HepG2 (cell line): ENCODE data around the gene FPGS.

Experiments used
- ATM ChIP-seq: fragments of 450-650 bp; IDR thresholded peaks from 2 replicates; pipeline ENCODE4 v1.7.1; 2017; ENCODE audit warnings: mild to moderate bottlenecking, borderline replicate concordance
- GABPA ChIP-seq, 2 experiments: IDR thresholded peaks; 2 replicates each; pipeline ENCODE4 v1.6.1; 2011 to 2016; ENCODE audit warnings: low read depth in 2 of 2, low read length in 1 of 2, missing biosample characterization in 1 of 2, missing genetic modification characterization in 1 of 2
- GZF1 ChIP-seq: sonication (generic); formaldehyde crosslinking; IDR thresholded peaks from 2 replicates; pipeline ENCODE4 v1.5.1; 2020; ENCODE audit warnings: mild to moderate bottlenecking, missing genetic modification reagents
- HCFC1 ChIP-seq: fragments of 150-350 bp; IDR thresholded peaks from 2 replicates; pipeline ENCODE4 v1.6.1; 2014; ENCODE audit warnings: low read depth, low read length
- JUNB ChIP-seq: sonication (generic); formaldehyde crosslinking; IDR thresholded peaks from 2 replicates; pipeline ENCODE4 v1.8.0; 2022; ENCODE audit warnings: missing genetic modification reagents, mild to moderate bottlenecking, borderline replicate concordance
- JUND ChIP-seq: sonication (generic); formaldehyde crosslinking; IDR thresholded peaks from 2 replicates; pipeline ENCODE4 v1.8.0; 2022; ENCODE audit warnings: mild to moderate bottlenecking, missing genetic modification reagents
- REPIN1 ChIP-seq: sonication (generic); formaldehyde crosslinking; IDR thresholded peaks from 2 replicates; pipeline ENCODE4 v1.8.0; 2022; ENCODE audit warnings: missing genetic modification reagents, low read depth, mild to moderate bottlenecking, borderline replicate concordance
- TCF7 ChIP-seq: sonication (generic); IDR thresholded peaks from 2 replicates; pipeline ENCODE4 v1.6.1; 2016; ENCODE audit warnings: antibody characterized with exemption, low read depth
- ZIK1 ChIP-seq: sonication (generic); formaldehyde crosslinking; IDR thresholded peaks from 2 replicates; pipeline ENCODE4 v1.5.0; 2020; ENCODE audit warnings: mild to moderate bottlenecking, low read depth, missing genetic modification reagents, borderline replicate concordance
- ZNF766 ChIP-seq: sonication (generic); formaldehyde crosslinking; IDR thresholded peaks from 2 replicates; pipeline ENCODE4 v1.5.0; 2020; ENCODE audit warnings: missing genetic modification reagents, borderline replicate concordance
- TF ChIP-seq, protein P1 (sequence below): sonication (generic); formaldehyde crosslinking; IDR thresholded peaks from 2 replicates; pipeline ENCODE4 v1.5.0; 2020; ENCODE audit warnings: mild to moderate bottlenecking, missing genetic modification reagents, moderate library complexity
- TF ChIP-seq, protein P2 (sequence below): sonication (generic); formaldehyde crosslinking; IDR thresholded peaks from 2 replicates; pipeline ENCODE4 v1.8.1; 2023; ENCODE audit warnings: missing genetic modification reagents, inconsistent platforms, borderline replicate concordance
- TF ChIP-seq, protein P3 (sequence below): fragments of 450-650 bp; IDR thresholded peaks from 2 replicates; pipeline ENCODE4 v1.6.1; 2017; ENCODE audit warnings: mild to moderate bottlenecking

DNA sequence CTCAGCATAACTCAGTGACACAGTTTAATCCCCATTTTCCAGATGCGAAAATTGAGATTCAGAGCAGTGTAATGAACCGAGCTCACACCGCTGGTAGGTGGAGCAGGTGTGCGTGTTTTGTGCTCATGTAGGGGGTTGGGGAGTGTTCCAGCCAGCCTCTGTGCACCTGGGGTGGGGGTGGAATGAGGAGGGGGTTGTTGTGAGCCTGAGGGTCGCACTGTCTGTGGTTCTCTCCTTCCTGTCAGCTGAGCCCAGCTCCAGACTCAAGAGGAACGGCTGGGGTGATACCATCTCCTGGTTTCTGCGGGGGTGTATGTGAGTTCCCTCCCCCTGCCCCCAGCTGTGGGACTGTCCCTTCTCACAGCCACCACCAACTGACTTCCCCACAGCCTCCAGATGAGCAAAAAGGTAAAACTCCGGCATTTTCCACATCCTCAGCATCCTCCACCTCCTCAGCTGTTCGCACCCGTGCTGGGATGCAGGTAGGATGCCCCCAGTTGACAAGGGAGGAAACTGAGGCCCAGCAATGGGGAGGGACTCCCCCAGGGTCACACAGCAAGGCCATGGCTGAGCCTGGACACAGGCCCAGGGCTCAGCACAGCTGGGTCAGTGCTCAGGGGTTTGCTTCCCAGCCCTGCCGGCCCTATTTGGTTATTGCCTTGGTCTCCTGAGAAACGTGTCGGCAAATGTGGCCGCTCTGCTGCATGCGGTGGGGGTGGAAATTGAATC lies 26.3 kb upstream of the FPGS start:
- no peak for TF ChIP-seq JUND (CRISPR knock-in tag)
- TF ChIP-seq TCF7 = no peak
- TF ChIP-seq, protein P1, sequence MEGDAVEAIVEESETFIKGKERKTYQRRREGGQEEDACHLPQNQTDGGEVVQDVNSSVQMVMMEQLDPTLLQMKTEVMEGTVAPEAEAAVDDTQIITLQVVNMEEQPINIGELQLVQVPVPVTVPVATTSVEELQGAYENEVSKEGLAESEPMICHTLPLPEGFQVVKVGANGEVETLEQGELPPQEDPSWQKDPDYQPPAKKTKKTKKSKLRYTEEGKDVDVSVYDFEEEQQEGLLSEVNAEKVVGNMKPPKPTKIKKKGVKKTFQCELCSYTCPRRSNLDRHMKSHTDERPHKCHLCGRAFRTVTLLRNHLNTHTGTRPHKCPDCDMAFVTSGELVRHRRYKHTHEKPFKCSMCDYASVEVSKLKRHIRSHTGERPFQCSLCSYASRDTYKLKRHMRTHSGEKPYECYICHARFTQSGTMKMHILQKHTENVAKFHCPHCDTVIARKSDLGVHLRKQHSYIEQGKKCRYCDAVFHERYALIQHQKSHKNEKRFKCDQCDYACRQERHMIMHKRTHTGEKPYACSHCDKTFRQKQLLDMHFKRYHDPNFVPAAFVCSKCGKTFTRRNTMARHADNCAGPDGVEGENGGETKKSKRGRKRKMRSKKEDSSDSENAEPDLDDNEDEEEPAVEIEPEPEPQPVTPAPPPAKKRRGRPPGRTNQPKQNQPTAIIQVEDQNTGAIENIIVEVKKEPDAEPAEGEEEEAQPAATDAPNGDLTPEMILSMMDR (CRISPR knock-in tag) = no peak
- TF ChIP-seq, protein P2, sequence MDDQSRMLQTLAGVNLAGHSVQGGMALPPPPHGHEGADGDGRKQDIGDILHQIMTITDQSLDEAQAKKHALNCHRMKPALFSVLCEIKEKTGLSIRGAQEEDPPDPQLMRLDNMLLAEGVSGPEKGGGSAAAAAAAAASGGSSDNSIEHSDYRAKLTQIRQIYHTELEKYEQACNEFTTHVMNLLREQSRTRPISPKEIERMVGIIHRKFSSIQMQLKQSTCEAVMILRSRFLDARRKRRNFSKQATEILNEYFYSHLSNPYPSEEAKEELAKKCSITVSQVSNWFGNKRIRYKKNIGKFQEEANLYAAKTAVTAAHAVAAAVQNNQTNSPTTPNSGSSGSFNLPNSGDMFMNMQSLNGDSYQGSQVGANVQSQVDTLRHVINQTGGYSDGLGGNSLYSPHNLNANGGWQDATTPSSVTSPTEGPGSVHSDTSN (CRISPR knock-in tag) = no peak
- TF ChIP-seq JUNB (CRISPR knock-in tag) = no peak
- TF ChIP-seq GZF1 (CRISPR knock-in tag) = no peak
- TF ChIP-seq, protein P3, sequence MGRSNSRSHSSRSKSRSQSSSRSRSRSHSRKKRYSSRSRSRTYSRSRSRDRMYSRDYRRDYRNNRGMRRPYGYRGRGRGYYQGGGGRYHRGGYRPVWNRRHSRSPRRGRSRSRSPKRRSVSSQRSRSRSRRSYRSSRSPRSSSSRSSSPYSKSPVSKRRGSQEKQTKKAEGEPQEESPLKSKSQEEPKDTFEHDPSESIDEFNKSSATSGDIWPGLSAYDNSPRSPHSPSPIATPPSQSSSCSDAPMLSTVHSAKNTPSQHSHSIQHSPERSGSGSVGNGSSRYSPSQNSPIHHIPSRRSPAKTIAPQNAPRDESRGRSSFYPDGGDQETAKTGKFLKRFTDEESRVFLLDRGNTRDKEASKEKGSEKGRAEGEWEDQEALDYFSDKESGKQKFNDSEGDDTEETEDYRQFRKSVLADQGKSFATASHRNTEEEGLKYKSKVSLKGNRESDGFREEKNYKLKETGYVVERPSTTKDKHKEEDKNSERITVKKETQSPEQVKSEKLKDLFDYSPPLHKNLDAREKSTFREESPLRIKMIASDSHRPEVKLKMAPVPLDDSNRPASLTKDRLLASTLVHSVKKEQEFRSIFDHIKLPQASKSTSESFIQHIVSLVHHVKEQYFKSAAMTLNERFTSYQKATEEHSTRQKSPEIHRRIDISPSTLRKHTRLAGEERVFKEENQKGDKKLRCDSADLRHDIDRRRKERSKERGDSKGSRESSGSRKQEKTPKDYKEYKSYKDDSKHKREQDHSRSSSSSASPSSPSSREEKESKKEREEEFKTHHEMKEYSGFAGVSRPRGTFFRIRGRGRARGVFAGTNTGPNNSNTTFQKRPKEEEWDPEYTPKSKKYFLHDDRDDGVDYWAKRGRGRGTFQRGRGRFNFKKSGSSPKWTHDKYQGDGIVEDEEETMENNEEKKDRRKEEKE = no peak
- no peak for TF ChIP-seq REPIN1 (CRISPR knock-in tag)
- no peak for TF ChIP-seq GABPA (IDR thresholded peaks at IDR 0.05; ENCODE audit: low read depth, low read length)
- TF ChIP-seq GABPA (CRISPR knock-in tag; IDR thresholded peaks at IDR 0.05; ENCODE audit: low read depth) = no peak
- no peak for TF ChIP-seq ATM
- TF ChIP-seq ZIK1 (CRISPR knock-in tag) = no peak
- no peak for TF ChIP-seq HCFC1
- TF ChIP-seq ZNF766 = no peak
